IPS-NIHi7 (cell line): ENCODE results near the gene FN3KRP.

Source experiments
- DNase-seq: peaks from one replicate; pipeline ENCODE4 v3.0.0; 2012; ENCODE audit warnings: mixed read lengths; ENCODE audit errors: extremely low spot score

Gene FN3KRP

GRCh38 chr17:82709024-82709675, 7.4 kb upstream of the FN3KRP start:
- DNase-seq, result peak; percentile 44

- DNase-seq, result no peak
Observed at GRCh38 chr17:82709676-82710498, 6.6 kb upstream of the FN3KRP start.

GRCh38 chr17:82710499-82711232, 5.8 kb upstream of the FN3KRP start:
- DNase-seq, result peak; percentile 52

- DNase-seq, result no peak
Observed at GRCh38 chr17:82713071-82713723, 3.3 kb upstream of the FN3KRP start.

- no peak for DNase-seq
Observed at GRCh38 chr17:82718986-82719685, 2.6 kb downstream of the FN3KRP start.

GRCh38 chr17:82720204-82720603, 3.7 kb downstream of the FN3KRP start:
- DNase-seq, result no peak

GRCh38 chr17:82722341-82723013, 6.0 kb downstream of the FN3KRP start:
- no peak for DNase-seq

GRCh38 chr17:82723169-82723807, 6.8 kb downstream of the FN3KRP start:
- no peak for DNase-seq

- no peak for DNase-seq
Observed at GRCh38 chr17:82726427-82726826, 9.9 kb downstream of the FN3KRP start.

- no peak for DNase-seq
Observed at GRCh38 chr17:82729479-82730260, 13.2 kb downstream of the FN3KRP start.

GRCh38 chr17:82732118-82732743, 15.7 kb downstream of the FN3KRP start:
- no peak for DNase-seq

- DNase-seq, result peak; percentile 86
Observed at GRCh38 chr17:82734987-82735866, 18.7 kb downstream of the FN3KRP start, which contains the start of gene FN3K. Gene FN3K (plus strand): TSS chr17:82735615. CDS start chr17:82735637, 22 bp downstream.

GRCh38 chr17:82736511-82737185, 20.1 kb downstream of the FN3KRP start:
- DNase-seq, result no peak

GRCh38 chr17:82737967-82738877, 21.7 kb downstream of the FN3KRP start:
- no peak for DNase-seq

GRCh38 chr17:82740906-82741759, 24.6 kb downstream of the FN3KRP start:
- DNase-seq, result no peak
